Ishikawa (cell line): ENCODE data around the gene MAP7.

ENCODE experiments used
- CEBPB ChIP-seq: IDR thresholded peaks from 2 replicates; pipeline ENCODE4 v1.6.1; 2012
- EGR1 ChIP-seq: IDR thresholded peaks from 2 replicates; pipeline ENCODE4 v1.6.1; 2012
- EP300 ChIP-seq: IDR thresholded peaks from 2 replicates; pipeline ENCODE4 v1.6.1; 2012; ENCODE audit warnings: borderline replicate concordance
- FOXM1 ChIP-seq: IDR thresholded peaks from 2 replicates; pipeline ENCODE4 v1.6.1; 2012; ENCODE audit warnings: low read depth, borderline replicate concordance
- NFIC ChIP-seq: IDR thresholded peaks from 2 replicates; pipeline ENCODE4 v1.6.1; 2012
- TAF1 ChIP-seq: IDR thresholded peaks from 2 replicates; pipeline ENCODE4 v1.6.1; 2012; ENCODE audit warnings: low read depth, mild to moderate bottlenecking
- TEAD4 ChIP-seq: IDR thresholded peaks from 2 replicates; pipeline ENCODE4 v1.6.1; 2012
- USF1 ChIP-seq: IDR thresholded peaks from 2 replicates; pipeline ENCODE4 v1.6.1; 2012
- YY1 ChIP-seq: IDR thresholded peaks from 2 replicates; pipeline ENCODE4 v1.6.1; 2012; ENCODE audit warnings: low read depth
- ZBTB7A ChIP-seq: IDR thresholded peaks from 2 replicates; pipeline ENCODE4 v1.6.1; 2012; ENCODE audit warnings: low read depth
- TF ChIP-seq, protein P1 (sequence below): IDR thresholded peaks from 2 replicates; pipeline ENCODE4 v1.6.1; 2012; ENCODE audit warnings: low read depth, mild to moderate bottlenecking
- TF ChIP-seq, protein P2 (sequence below): IDR thresholded peaks from 2 replicates; pipeline ENCODE4 v1.6.1; 2012

Gene MAP7

DNA sequence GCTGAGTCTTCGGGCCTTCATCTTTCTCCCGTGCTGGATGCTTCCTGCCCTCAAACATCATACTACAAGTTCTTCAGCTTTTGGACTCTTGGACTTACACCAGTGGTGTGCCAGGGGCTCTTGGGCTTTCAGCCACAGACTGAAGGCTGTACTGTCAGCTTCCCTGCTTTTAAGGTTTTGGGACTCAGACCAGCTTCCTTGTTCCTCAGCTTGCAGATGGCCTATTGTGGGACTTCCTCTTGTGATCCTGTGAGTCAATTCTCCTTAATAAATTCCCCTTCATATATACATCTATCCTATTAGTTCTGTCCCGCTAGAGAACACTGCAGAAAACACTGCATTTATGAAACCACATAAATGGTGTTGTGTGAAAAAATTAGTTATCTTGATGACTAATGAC lies 246.7 kb downstream of the MAP7 start:
- TF ChIP-seq YY1 (no peak), FOXM1 (no peak), TAF1 (no peak), TEAD4 (no peak), CEBPB (no peak), EGR1 (no peak), EP300 (no peak), NFIC (no peak), USF1 (no peak), ZBTB7A (no peak)
- TF ChIP-seq, protein P1, sequence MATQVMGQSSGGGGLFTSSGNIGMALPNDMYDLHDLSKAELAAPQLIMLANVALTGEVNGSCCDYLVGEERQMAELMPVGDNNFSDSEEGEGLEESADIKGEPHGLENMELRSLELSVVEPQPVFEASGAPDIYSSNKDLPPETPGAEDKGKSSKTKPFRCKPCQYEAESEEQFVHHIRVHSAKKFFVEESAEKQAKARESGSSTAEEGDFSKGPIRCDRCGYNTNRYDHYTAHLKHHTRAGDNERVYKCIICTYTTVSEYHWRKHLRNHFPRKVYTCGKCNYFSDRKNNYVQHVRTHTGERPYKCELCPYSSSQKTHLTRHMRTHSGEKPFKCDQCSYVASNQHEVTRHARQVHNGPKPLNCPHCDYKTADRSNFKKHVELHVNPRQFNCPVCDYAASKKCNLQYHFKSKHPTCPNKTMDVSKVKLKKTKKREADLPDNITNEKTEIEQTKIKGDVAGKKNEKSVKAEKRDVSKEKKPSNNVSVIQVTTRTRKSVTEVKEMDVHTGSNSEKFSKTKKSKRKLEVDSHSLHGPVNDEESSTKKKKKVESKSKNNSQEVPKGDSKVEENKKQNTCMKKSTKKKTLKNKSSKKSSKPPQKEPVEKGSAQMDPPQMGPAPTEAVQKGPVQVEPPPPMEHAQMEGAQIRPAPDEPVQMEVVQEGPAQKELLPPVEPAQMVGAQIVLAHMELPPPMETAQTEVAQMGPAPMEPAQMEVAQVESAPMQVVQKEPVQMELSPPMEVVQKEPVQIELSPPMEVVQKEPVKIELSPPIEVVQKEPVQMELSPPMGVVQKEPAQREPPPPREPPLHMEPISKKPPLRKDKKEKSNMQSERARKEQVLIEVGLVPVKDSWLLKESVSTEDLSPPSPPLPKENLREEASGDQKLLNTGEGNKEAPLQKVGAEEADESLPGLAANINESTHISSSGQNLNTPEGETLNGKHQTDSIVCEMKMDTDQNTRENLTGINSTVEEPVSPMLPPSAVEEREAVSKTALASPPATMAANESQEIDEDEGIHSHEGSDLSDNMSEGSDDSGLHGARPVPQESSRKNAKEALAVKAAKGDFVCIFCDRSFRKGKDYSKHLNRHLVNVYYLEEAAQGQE: no peak
- TF ChIP-seq, protein P2, sequence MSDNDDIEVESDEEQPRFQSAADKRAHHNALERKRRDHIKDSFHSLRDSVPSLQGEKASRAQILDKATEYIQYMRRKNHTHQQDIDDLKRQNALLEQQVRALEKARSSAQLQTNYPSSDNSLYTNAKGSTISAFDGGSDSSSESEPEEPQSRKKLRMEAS: no peak

DNA sequence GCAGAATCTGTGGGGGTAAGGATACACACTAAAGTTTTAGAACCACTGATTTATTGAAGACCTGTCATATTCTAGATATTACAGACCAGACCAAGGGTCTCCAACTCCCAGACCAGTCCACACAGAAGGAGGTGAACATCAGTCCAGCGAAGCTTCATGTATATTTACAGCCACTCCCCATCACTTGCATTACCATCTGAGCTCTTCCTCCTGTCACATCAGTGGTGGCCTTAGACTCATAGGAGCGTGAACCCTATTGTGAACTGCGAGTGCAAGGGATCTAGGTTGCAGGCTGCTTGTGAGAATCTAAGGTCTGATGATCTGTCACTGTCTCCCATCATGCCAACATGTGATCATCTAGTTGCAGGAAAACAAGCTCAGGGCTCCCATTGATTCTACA lies 255.6 kb downstream of the MAP7 start:
- TF ChIP-seq EP300 (no peak), TEAD4 (no peak)
